ENCODE data around the gene MGAT3. TPM values are rescaled to one million over a fixed set of nuclear protein-coding genes. Genes with fewer than 3 reads are reported as not detected.

Gene MGAT3
- total and polyA plus RNA-seq, 2 of the 8 experiments (the other 6 are each of a cell fraction or from before 2014, with no cell fraction given), result 4.3 to 9.2 TPM

DNA sequence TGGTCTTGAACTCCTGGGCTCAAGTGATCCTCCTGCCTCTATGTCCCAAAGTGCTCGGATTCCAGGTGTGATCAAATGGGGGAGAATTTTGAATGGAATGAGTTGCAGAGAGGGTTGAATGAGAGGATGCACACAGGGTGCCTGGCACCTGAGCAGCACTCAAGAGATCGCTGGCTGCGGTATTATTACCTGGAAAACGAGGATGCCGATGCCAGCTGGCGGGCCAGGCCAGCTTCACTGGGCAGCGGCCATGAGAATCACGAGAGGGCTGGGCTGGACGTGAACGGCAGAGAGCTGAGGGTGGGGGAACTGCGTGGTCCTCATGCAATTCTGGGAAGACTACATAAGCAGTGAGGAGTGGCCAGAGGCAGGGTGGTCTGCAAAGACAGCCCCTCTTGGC lies 2.9 kb downstream of the MGAT3 start:
- Histone ChIP-seq H3K23me2 (ENCODE audit: low read depth, low read length) (peaks cover 8% of the 10 kb centered on the region; the same call in 1 of the 2 replicates), H3K27ac (ENCODE audit: low read depth, low read length) (no peak overlapping the region), H2AK5ac (ENCODE audit: low read depth, low read length) (no peak overlapping the region), H3K79me1 (ENCODE audit: low read depth, low read length) (no peaks in the 10 kb centered on the region; the same call in 1 of the 2 replicates), H2BK120ac (replicated peaks; ENCODE audit: low read depth, low read length) (no peak overlapping the region), H3K4me2 (ENCODE audit: insufficient read depth in 1 of 2, low read depth in 2 of 2, low read length in 2 of 2) (no peak overlapping the region), H3K14ac (ENCODE audit: insufficient read length) (no peak overlapping the region), H4K91ac (replicated peaks; ENCODE audit: insufficient read length, low read length) (no peak overlapping the region), H3K36me3 (ENCODE audit: control insufficient read depth in 2 of 4, insufficient read depth in 4 of 4, low read length in 3 of 4) (no peaks in the 10 kb centered on the region), H2BK15ac (ENCODE audit: low read length) (no peak overlapping the region), H3K9me3 (ENCODE audit: insufficient read depth in 2 of 2, low read depth in 1 of 2, low read length in 1 of 2) (no peaks in the 10 kb centered on the region), H4K5ac (ENCODE audit: insufficient read length, low read depth, low read length) (no peak overlapping the region), H3K56ac (replicated peaks; ENCODE audit: insufficient read length, low read depth, low read length) (no peak overlapping the region), H3K27me3 (replicated peaks in 1 of 4; ENCODE audit: control insufficient read depth in 3 of 4, extremely low read depth in 1 of 4, insufficient read depth in 3 of 4, low read length in 3 of 4) (peaks cover 5 to 24% (median 18%) of the 10 kb centered on the region in 4 experiments; a peak in 6 of 7 replicates), H3K4me1 (replicated peaks in 1 of 4; ENCODE audit: control insufficient read depth in 3 of 4, insufficient read depth in 4 of 4, low read length in 3 of 4) (peaks cover 0 to 12% (median 6%) of the 10 kb centered on the region in 4 experiments; a peak in 6 of 7 replicates), H3K4ac (replicated peaks; ENCODE audit: insufficient read length, low read depth, low read length) (no peak overlapping the region), H2BK20ac (ENCODE audit: low read length) (no peak overlapping the region), H4K8ac (ENCODE audit: extremely low read depth, insufficient read depth, low read length) (no peak overlapping the region), H2AFZ (ENCODE audit: low read length) (no peak overlapping the region), H3K4me3 (ENCODE audit: extremely low read depth in 1 of 4, insufficient read depth in 2 of 4, low read depth in 3 of 4, low read length in 4 of 4) (no peak overlapping the region), H3K9ac (replicated peaks in 1 of 4; ENCODE audit: extremely low read depth in 1 of 4, low read depth in 3 of 4, low read length in 3 of 4) (no peak overlapping the region), H3K79me2 (ENCODE audit: control insufficient read depth in 1 of 2, insufficient read depth in 2 of 2, low read length in 2 of 2) (no peaks in the 10 kb centered on the region), H2BK5ac (ENCODE audit: low read depth, low read length) (no peak overlapping the region), H3K18ac (ENCODE audit: extremely low read depth, low read length) (no peak overlapping the region), H4K20me1 (replicated peaks in 1 of 2; ENCODE audit: control insufficient read depth in 1 of 2, insufficient read depth in 2 of 2, low read length in 2 of 2) (peaks cover 0 to 6% of the 10 kb centered on the region in 2 experiments), H3K23ac (ENCODE audit: insufficient read length) (no peak overlapping the region), H2BK12ac (ENCODE audit: low read depth, low read length) (no peak overlapping the region)
- WGBS, 2 experiments (ENCODE audit: extremely low coverage in 1 of 2, insufficient coverage in 1 of 2, insufficient read length in 1 of 2, insufficient replicate concordance in 2 of 2, low coverage in 1 of 2, low lambda C conversion rate in 2 of 2, missing lambda C conversion rate in 1 of 2), result 82% methylated on average over 11 of the region's 11 CpGs; no CpG with 5 or more reads in 1 of the 2 experiments
- DNase-seq (ENCODE audit: low read depth in 1 of 2, low spot score in 2 of 2) (no peak), FAIRE-seq (no peak)
- CTCF ChIA-PET (ENCODE audit: partially characterized antibody), result interaction anchor here (0.9 to 2.1 kb wide), 5 partner anchors 23 to 60 kb away, joined by 3 to 10 read pairs (median 4); partner anchors contain the start of gene TAB1
- POLR2A ChIA-PET (ENCODE audit: partially characterized antibody), result interaction anchor here (1.5 to 2.0 kb wide), 3 partner anchors 13 to 141 kb away, joined by 3 to 9 read pairs (median 4); partner anchors contain the start of gene ATF4
- no peak for TF ChIP-seq CHD2 (IDR thresholded peaks at IDR 0.05; ENCODE audit: low read length)
- no peak for TF ChIP-seq BACH1 (IDR thresholded peaks at IDR 0.05; ENCODE audit: low read length)
- no peak for TF ChIP-seq E2F6 (IDR thresholded peaks at IDR 0.05)
- TF ChIP-seq PHF8 (conservative IDR thresholded peaks at IDR 0.05; ENCODE audit: low read depth, low read length), result no peak
- TF ChIP-seq MAFK (IDR thresholded peaks at IDR 0.05; ENCODE audit: low read depth, low read length), result no peak
- TF ChIP-seq GABPA (IDR thresholded peaks at IDR 0.05; ENCODE audit: borderline replicate concordance, insufficient read depth, low read length), result no peak
- no peak for TF ChIP-seq FOSL1 (IDR thresholded peaks at IDR 0.05; ENCODE audit: insufficient read depth, low read depth, low read length)
- TF ChIP-seq BRCA1 (IDR thresholded peaks at IDR 0.05; ENCODE audit: low read depth, low read length), result no peak
- TF ChIP-seq CEBPB (IDR thresholded peaks at IDR 0.05; ENCODE audit: low read depth, low read length), result no peak
- TF ChIP-seq GTF2F1 (IDR thresholded peaks at IDR 0.05; ENCODE audit: borderline replicate concordance, low read depth, low read length), result no peak
- TF ChIP-seq, protein P1, sequence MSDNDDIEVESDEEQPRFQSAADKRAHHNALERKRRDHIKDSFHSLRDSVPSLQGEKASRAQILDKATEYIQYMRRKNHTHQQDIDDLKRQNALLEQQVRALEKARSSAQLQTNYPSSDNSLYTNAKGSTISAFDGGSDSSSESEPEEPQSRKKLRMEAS (IDR thresholded peaks at IDR 0.05), result no peak
- TF ChIP-seq TAF7 (optimal IDR thresholded peaks at IDR 0.05; ENCODE audit: borderline replicate concordance, low read depth, low read length), result no peak
- TF ChIP-seq TEAD4 (IDR thresholded peaks at IDR 0.05; ENCODE audit: low read depth, low read length), result no peak
- no peak for TF ChIP-seq EGR1 (IDR thresholded peaks at IDR 0.05; ENCODE audit: borderline replicate concordance, low read depth, low read length)

All from H1 (cell line).